GM19023 (cell line): Measurements from ENCODE around the gene S100A3.

Experiments used
- ATAC-seq: cut with Tn5 transposase; IDR thresholded peaks from one replicate; pipeline ENCODE4 v1.9.1; 2021; ENCODE audit warnings: mild to moderate bottlenecking, moderate library complexity; ENCODE audit not compliant: unreplicated experiment

Gene S100A3

GRCh38 chr1:153515504-153516394, 33.3 kb downstream of the S100A3 start:
- ATAC-seq = no peak

- no peak for ATAC-seq
Observed at GRCh38 chr1:153513666-153514065, 35.4 kb downstream of the S100A3 start.

DNA sequence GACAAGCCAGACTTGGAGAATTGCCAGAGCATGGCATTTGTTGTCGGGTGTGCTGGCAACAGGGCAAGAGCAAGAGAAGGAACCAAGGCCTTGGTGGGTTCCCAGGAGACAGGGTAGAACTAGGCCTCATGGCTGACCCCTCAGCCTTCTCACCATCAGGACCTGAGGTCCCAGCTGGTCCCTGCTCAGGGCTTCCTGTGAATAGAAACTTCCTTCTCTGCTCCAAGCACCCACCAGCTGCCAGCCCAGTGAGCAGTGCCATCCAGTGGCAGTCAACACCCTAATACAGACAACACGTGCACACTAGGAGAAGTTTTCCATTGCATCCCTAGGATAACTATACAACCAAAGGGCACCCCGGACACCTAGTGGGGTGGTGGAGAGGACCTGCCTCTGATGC, 36.0 kb downstream of the S100A3 start:
- ATAC-seq = no peak

DNA sequence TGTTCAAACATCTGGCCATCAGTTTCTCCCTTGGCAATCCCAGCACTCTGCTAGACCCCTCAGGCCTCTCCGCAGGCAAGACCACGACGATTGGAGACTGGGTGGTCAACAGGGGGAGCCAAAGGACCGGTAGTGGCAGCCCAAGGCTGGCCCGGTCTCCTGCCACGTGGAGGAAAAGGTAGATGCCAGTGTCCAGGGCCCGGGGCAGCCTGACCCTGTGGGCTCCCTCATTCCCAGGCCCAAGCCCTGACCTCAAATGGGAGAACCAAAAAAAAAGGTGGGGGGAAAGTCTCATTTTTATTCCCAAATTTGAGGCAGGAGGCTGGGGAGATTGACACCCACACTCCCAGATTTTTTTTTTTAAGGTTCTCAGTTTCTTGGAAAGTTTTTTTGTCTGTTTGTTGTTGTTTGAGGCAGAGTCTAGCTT, 38.1 kb downstream of the S100A3 start:
- ATAC-seq = no peak

GRCh38 chr1:153509729-153510354, 39.2 kb downstream of the S100A3 start:
- no peak for ATAC-seq

DNA sequence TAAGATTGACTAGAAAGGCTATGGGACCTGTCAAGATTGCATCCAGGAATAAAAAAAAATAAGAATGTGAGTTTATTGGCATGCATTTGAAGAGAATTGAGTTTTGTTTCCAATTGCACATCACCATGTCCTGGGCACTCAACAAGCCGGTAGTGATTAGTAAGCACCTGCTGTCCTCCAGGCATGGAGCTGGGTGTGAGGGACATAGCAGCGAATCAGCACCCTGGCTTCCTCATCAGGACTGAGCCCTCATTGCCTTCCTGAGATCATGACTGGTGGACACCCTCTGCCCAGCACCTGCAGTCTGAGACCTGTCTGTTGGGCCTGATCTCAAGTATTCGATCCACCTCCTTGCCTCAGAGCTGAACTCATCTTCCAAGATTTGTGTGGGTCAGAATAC, 40.0 kb downstream of the S100A3 start:
- ATAC-seq = no peak

DNA sequence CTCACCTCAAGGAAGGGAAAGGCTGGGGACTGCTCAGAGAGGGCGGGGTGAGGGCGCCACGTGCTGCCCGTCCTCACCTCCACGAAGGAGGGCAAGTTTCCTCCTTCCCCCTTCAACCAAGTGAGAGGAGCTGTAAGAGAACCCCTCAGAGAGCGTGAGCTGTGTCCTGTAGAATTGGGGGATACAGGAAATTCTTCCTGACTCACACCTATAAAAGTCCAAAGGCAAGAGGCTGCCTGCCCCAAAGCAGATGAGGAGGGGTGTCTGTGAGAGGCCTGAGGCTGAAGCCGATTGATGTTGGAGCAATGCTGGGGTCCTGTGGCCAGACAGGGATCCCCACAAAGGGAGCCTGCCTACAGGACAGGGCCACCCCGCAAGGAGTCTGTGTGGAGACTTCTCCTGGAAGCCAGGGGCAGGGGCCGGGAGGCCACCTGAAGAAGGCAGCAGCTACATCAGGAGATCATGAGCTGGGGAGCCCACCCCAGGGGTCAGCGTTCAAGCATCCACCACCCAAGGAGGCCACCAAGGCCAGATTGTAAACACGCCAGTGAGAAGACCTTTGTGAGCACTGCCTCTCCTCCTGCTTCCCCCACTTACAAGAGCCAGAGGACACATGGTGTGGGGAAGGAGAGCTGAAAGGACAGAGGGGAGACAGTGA, 41.0 kb downstream of the S100A3 start:
- no peak for ATAC-seq

- ATAC-seq = no peak
Observed at GRCh38 chr1:153506831-153507413, 42.1 kb downstream of the S100A3 start.

GRCh38 chr1:153506386-153506785, 42.7 kb downstream of the S100A3 start:
- no peak for ATAC-seq

DNA sequence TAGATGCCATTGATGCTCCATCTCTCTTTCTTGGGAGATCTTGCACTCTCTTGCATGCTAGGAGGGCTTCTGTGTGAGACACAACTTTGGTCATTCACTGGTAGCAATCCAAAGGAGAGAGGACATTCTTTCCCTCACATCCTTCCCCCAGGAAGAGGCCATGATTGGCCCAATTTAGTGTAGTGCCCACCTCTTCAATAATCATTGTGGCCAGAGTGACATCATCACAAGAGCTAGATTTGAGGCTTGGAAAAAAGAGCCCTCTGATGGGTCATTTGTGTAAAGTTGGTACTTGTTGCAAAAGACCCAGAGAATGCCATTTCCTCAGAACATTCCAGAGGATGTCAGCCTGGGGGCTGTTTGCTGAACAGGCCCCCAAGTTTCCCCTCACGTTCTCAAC, 43.5 kb downstream of the S100A3 start:
- no peak for ATAC-seq

- no peak for ATAC-seq
Observed at GRCh38 chr1:153503766-153504165, 45.3 kb downstream of the S100A3 start.

GRCh38 chr1:153498746-153499145, 50.3 kb downstream of the S100A3 start:
- ATAC-seq = no peak
